HFF-Myc (cell line): ENCODE data around the gene MYRFL.
A peak's percentile ranks its signal among the peaks of the same experiment; 100 is the strongest.

Experiments used
- DNase-seq: peaks from one replicate; pipeline ENCODE4 v3.0.0-alpha.2; 2011; ENCODE audit warnings: low read depth; ENCODE audit errors: extremely low read depth
- H3K4me3 ChIP-seq: replicated peaks from 2 replicates; pipeline ENCODE4 v1.5.1; 2011; ENCODE audit warnings: low read depth, mild to moderate bottlenecking, control low read depth, low read length
- TF ChIP-seq, protein P1 (sequence below): IDR thresholded peaks from 2 replicates; pipeline ENCODE4 v1.5.1; 2012; ENCODE audit warnings: mild to moderate bottlenecking, low read depth, low read length, control low read depth; ENCODE audit errors: missing control alignments

Gene MYRFL

DNA sequence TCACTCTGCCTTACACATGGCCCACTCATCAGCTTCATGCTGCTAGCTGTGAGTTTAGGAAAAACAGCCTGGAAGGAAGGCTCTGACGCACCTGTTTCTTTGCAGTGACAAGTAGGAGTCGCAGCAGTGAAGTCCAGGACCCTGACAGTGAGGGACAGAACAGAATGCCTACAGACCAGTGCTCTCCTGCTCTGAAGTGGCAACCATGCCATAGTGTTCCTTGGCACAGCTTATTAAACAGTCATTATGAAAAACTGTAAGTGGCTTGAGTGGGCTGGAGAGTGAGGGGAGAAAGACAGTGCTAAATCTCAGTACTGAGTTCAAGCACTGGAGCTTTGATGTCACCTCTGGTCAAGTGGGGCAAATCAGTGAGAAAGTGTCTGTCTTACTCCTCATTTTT is 61.7 kb downstream of the MYRFL start:
- DNase-seq: no peak
- no peak overlapping the region for H3K4me3 ChIP-seq
- TF ChIP-seq, protein P1, sequence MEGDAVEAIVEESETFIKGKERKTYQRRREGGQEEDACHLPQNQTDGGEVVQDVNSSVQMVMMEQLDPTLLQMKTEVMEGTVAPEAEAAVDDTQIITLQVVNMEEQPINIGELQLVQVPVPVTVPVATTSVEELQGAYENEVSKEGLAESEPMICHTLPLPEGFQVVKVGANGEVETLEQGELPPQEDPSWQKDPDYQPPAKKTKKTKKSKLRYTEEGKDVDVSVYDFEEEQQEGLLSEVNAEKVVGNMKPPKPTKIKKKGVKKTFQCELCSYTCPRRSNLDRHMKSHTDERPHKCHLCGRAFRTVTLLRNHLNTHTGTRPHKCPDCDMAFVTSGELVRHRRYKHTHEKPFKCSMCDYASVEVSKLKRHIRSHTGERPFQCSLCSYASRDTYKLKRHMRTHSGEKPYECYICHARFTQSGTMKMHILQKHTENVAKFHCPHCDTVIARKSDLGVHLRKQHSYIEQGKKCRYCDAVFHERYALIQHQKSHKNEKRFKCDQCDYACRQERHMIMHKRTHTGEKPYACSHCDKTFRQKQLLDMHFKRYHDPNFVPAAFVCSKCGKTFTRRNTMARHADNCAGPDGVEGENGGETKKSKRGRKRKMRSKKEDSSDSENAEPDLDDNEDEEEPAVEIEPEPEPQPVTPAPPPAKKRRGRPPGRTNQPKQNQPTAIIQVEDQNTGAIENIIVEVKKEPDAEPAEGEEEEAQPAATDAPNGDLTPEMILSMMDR: no peak

DNA sequence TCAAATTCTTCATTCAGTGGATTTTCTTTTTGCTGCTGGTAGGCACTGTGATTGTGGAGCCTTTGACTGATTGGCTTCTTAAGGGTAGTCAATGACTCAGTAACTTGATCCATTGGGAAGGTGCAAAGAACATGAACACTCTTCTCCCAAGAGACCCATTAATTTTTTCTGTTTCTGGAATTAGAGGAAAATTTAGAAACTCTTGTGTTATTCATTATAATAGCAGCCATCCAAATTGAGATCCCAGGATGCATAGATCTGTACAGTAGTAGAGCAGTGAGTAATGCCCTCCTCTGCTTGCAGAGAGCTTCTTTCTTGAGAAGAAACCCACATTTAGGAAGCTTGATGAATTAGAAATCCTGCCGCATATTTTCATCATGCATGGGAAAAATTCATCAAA is 63.9 kb downstream of the MYRFL start:
- DNase-seq: no peak
- TF ChIP-seq, protein P1: no peak
- H3K4me3 ChIP-seq: no peak overlapping the region

DNA sequence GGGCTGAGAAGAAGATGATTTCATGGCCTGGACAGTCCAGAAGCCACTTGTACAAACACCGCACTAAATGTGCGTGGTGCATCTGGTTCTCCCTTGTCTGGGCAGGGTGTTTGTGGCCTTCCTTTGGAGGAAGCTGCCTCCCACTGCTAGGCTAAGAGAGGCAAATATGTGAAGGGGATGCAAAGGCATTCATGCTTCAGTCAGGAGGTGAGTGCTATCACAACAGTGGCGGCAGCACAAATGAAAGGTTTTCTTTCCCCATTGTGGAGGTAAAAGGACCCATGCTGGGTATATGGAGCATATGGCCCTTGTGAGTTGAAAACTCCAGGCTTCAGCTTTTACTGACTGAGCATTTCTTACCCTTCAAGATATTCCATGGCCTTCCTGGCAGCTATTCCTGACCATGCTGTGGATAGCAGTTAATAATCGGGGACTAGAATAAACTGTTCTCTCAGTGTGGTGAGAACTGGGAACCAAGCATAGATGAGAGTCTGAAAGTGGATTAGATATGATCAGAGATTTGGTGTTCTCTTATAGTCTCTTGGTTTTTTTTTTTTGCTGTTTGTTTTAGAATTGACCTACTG is 69.9 kb downstream of the MYRFL start:
- no peak for DNase-seq
- no peak overlapping the region for H3K4me3 ChIP-seq
- TF ChIP-seq, protein P1: no peak

DNA sequence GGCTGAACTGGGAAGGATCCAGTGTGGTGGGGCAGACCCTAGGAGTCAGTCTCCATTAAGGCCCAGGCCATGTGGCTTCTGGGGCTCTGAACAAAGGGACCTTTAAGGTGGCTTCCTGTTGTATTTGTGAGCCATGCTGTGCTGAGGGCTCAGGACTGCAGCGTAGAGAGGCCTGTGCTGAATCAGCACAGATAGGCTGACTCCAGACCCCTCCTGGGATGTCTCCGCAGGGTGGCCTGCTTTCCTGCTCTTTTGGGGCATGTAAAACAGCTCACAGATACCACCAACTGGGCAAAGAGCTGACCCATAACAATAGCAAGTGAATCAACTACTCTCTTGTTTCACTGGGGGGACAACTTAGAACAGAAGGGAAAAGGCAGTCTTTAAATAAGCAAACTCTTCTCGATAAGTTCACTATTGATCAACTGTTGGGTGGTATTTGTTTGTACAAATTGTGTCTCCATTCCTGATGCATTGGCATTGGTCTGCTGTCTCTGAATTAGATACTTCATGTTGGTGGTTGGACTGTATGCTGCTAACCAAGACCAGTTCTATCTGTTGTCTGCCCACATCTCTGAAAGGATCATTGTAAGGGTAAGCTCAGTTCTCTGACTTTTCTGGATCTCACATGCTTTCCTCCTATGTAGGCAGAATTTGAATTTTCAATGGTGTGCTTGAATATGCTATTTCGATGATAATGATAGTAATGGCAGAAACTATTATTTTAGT is 71.8 kb downstream of the MYRFL start:
- no peak for DNase-seq
- TF ChIP-seq, protein P1: no peak
- no peak overlapping the region for H3K4me3 ChIP-seq

DNA sequence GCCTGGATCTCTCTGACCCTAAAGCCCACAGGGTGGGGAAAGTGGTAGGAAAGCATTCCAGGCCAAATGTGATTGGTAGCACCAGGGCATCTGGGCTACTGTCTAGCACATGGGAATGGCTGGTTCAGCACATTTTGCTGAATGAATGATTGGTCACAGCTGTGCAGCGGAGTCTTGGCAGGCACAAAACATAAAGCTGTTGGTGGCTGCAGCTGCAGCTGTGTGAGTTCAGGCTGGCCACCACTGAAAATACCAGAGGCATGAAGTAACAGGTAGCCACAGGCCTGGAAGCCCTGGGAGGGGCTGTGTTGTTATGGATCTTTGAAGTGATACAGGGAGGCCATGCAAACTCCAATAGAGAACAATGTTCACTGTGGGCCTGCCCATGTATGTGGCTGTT is 72.7 kb downstream of the MYRFL start:
- H3K4me3 ChIP-seq: no peak overlapping the region
- TF ChIP-seq, protein P1: no peak
- DNase-seq: peak; percentile 65

DNA sequence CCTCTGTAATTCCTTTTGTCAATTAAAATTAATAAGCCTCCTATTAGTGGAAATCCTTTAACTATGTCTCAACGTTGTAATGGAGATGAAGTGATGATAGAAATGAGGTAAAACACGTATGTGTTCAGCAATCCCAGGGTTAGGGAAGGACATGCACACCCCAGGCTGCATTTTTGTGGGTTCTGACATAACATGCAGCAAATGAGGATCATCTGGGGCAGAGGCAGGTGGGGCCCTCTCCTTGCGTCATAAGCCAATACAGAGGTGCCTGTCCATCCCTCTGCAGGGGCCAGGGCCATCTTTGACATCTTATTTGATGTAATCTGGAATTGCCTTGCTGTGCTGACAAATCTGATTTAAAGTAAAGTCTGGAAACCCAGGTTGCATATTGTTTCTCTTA is 73.2 kb downstream of the MYRFL start:
- H3K4me3 ChIP-seq: no peak overlapping the region
- no peak for DNase-seq
- TF ChIP-seq, protein P1: no peak
